ENCODE measurements around the gene TXK.
"Not testable (repeated sequence)": the region's sequence is repeated elsewhere in the genome, so short reads cannot be mapped to it uniquely, and the experiment has no call there.

Gene TXK

GRCh38 chr4:48134081-48134480 is at the start of gene TXK:
TSS of gene TXK (minus strand) at chr4:48134250. CDS start at chr4:48134170, 80 bp downstream.
- DNase-seq (ENCODE audit: low read depth), result no peak

DNA sequence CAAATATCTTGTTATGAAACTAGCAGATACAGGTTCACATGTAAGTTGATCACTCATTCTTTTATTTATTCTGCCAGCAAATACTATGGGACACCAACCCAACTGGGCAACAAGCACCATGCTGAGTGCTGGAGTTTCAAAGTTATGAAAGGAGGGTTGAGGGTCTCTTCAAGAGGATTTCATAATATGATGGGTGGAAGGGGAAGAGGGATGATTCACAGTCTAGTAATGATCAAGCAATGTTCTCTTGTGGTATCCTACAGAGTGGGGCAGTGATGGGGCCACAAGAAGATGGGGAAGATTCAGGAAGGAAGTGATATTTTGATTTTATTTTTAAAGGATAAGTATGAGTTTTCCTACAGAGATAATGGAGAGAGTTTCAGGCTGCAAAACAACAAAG is 46.2 kb upstream of the TXK start:
- no peak for DNase-seq (ENCODE audit: low read depth)

GRCh38 chr4:48178931-48179330 is 44.9 kb upstream of the TXK start:
- no peak for DNase-seq (ENCODE audit: low read depth)

- no peak for DNase-seq (ENCODE audit: low read depth)
Measured at GRCh38 chr4:48175806-48176205, 41.8 kb upstream of the TXK start.

DNA sequence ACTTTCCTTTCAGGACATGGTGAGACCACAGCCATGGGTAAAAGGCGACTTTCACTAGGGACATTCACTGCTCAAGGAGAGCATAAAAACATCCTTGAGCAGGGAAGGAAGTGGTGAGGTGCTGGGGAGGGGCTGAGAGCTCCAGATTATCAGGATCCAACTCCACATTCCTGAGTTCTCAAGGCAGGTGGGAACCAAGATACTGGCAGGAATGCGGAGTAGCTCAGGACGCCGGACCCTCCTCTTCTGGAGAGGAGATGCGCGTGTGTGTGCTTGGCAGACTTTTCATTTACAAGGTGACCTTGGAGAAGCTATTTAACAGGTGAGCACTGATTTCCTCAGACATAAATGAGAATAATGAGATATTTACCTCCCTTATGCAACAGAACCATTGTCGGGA is 41.3 kb upstream of the TXK start:
- no peak for DNase-seq (ENCODE audit: low read depth)

DNA sequence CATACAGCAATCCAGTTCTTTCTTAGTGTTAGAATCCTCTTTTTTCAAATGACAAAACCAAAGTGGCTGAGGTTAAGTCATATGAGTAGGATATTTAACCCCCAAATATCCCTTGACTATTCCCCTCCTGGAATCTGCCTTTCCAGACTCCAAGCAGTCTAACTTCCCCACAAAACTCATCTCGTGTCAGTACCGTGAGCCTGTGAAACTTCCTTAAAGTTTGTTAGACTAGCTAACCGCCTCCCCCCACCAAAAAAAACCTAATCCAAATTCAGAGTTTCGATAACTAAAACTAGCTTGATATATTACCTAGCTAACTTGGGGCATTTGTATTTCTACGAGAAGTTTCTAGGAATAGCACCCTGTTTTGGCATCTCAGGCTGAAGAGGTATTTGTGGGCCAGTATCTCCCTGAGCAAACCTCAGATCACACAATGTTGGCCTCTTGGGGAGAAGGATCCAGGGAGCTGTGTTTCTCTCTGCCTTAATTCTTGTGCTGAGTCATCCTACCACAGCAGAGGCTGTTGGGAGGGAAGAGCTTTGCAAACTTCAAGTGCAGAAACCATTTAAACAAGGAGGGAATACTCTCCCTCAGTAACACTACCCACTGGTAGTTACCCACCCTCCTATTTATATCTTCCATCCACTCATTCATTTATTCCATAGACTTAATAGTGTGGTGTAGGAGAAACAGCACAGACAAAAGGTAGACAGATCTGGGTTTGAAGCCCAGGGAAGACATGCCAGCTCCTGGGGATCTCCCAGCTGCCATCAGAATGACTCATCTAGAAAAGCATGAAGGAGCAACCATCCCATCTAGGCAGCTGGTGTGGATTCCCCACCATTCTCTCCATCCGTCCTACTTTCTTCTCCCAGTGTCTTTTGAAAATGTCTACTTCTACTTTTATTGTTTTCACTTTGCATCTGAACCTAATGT is 39.3 kb upstream of the TXK start:
- DNase-seq (ENCODE audit: low read depth), result no peak

GRCh38 chr4:48172651-48173050 is 38.6 kb upstream of the TXK start:
- DNase-seq (ENCODE audit: low read depth), result no peak

DNA sequence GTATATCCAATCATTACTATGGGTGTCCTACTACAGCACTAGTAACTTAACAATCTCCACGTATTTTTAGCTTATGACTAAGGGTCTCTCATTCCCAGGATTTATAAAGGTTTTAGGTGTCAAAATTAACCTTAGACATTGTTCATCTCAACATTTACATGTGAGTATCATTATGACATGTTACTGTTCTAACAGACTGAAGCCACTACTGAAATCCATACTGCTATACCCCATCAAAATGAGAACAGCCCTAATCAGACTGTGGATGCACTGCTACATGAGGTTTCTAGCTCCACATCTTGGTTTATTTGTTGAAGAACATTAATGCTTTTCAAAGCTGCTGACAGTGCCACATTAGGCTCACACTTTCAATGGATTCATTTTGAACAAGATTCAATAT is 35.6 kb upstream of the TXK start:
- no peak for DNase-seq (ENCODE audit: low read depth)

DNA sequence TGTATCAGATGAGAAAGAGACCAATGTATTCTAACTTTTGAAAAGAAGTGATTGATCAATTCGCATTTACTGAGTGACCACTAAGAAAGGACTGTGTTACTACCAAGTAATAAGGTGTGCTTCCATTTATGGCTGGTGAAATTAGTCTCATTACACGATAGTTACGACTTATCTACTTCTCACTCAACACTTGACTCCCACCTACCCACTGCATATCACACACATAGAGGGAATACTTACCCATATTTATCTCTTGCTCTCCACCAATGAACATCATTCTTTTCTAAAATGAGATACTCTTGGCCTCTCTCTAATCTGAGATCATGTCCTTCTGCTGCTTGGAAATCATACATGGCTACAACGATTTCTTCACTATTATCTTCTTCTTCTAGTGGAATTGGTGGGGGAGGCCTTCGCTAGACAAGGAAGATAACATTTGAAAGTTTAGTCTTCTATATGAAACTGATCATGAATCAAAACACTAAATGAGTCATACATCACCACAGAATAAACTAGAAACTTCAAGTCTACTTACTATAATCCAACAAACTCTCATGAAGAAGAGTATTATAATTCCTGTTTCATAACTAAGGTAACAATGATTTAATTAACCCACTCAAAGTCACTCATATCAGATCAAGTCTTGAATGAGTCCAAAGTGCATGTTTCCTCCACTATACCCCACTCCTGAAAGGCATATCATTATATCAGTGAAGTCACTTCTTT is 33.7 kb upstream of the TXK start:
- no peak for DNase-seq (ENCODE audit: low read depth)

- not testable (repeated sequence) for DNase-seq (ENCODE audit: low read depth)
Measured at GRCh38 chr4:48164561-48164960, 30.5 kb upstream of the TXK start.

GRCh38 chr4:48163746-48164145 is 29.7 kb upstream of the TXK start:
- no peak for DNase-seq (ENCODE audit: low read depth)

DNA sequence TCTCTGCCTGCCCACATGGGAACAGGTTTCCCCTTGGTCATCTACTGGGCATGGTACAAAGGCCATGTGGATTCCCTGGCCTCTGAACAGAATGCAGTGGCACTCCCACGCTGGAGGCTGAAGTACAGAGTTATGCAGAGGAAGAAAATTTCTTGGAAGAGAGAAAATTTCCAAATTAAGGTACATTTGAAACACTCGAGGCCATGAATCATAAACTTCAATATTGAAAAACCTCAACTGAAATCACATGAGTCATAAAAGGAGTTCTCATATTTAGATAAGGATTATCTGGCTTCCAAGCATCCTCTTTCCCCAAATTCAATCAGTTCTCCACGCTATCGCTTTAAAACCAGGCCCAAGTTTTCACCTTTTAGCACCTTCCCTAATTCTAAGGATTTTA is 28.1 kb upstream of the TXK start:
- no peak for DNase-seq (ENCODE audit: low read depth)

DNA sequence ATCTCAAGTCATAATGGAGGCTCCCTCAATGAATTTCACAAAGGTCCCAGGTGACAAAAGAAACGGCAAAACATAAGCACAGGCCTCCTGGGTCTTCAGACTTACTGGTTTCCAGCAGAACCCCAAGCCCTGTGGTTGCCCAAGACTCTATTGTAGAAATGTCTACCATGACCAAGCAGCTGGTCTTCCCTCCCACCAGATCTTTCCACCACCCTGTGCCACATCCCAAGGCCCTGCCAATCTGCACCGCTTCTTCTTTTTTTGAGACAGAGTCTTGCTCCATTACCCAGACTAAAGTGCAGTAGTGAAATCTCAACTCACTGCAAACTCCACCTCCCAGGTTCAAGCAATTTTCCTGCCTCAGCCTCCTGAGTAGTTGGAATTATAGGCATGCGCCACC is 23.2 kb upstream of the TXK start:
- DNase-seq (ENCODE audit: low read depth), result no peak

DNA sequence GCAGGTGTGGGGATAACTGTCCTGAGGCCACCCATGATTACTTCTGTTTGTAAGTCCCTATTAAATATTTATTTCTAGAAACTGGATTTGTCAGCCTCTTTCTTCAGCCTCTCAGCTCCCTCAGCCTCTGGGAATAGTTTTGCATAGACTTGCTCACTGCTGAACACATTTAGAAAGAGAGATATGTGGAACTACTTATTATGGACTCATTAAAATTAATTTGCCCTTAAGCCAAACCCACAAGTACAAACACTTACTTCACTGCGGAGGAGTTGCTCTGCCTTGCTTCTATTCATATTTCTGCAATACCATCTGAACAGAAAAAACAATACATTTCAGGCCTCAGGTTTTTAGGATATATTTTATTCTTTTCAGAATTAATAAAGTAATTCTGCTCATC is 22.4 kb upstream of the TXK start:
- DNase-seq (ENCODE audit: low read depth), result no peak

DNA sequence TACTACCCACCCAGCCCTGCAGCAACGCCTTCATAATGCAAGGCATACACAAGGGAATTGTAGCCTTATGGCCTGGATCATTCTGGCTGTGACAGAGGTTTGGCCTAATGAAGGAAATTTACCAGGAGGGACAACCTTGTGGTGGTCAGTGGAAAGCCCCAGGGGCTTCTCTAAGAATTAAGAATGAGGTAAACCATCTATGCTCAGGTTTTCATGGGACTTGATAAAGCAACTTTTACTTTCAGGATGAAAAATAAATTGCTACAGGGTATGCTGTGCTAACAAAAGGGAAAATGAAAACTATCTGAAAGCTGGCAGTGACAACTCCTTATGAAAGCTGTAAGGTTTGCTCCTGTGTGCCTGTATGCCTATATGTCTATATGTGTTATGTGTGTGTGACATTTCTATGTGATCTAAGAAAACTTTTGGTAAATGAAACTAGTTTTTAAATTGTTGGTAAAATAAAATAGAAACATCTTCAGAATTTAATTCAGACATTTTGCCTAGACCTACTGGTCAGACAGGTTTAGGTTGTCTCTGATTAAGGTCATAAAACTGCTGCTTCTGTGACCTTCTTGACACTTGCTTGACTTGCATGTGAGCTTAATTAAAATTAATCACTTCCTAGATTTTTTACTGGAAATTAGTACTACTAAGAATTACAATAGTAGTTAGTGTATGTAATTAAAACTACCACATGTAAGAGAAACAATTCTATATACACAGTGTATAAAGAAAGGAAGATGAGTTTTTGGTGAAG is 19.9 kb upstream of the TXK start:
- DNase-seq (ENCODE audit: low read depth), result no peak

DNA sequence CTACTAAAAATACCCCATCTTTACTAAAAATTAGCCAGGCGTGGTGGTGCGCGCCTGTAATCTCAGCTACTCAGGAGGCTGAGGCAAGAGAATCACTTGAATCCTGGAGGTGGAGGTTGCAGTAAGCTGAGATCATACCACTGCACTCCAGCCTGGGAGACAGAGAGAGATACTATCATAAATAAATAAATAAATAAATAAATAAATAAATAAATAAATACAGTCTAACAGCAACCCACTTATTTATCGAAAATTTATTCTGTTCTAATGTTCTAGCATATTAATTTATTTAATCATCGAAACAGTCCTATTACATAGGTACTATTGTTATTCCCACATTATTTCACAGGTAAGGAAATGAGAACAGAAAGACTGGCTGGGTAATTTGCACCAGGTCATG is 18.2 kb upstream of the TXK start:
- DNase-seq (ENCODE audit: low read depth), result no peak

DNA sequence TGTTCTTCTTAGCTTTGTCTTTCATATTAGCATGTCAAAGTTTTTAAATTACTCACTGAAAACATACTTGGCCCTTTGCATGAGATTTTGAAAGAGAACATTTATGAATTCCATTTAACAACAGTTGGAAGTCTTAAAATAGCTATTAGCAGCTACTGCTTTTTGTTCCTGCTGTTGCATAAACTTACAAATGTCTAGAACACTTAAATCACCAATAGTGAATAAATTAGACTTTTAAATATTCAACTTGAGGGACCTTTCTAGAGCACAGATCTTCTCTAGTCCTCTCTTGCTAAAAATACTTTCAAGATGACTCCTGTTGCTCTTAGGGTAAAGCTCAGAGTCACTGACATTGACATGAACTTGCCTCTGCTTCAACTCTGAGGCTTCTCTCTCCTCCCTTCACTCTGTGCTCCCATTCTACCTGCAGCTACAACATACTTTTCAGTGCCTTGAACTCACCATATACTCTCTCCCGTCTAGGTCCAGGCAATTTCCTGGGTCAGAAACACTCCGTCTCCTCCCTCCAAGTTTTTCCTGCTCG is 15.8 kb upstream of the TXK start:
- no peak for DNase-seq (ENCODE audit: low read depth)

- DNase-seq (ENCODE audit: low read depth), result no peak
Measured at GRCh38 chr4:48147621-48148020, 13.6 kb upstream of the TXK start.

DNA sequence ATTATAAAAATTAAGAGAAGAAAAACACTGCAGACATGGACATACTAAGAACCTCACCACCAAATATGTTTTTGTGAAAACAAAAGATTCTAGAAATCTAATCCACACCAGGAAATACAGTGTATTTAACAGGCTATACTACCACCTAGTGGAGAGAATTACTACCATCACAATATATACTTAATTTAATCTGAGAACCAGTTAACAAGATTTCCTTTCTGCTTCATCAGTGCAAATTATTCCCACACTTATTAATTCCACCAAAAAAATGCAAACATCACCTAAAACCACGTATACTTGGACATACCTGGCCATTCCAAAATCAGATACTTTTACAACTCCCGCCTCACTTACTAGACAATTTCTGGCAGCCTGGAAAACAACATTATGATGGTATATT is 7.0 kb upstream of the TXK start:
- DNase-seq (ENCODE audit: low read depth), result no peak

DNA sequence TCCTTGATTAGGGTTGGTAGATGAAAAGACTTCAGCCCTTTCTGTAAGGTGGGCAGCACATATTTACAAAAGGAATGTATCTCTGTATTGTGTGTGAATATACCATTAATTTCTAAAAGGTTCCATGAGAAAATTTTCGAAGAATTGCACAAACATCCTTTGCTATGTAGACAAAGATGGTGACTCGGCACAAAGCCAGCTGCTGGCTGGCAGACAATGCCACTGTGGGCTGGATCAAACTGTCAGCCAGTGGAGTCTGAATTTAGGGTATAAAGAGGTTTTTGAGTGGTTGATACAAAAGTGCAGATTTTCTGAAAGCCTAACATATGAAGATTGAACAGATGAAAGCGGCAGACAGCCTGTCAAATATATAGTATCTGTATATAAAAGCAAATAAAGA is 5.6 kb upstream of the TXK start:
- no peak for DNase-seq (ENCODE audit: low read depth)

GRCh38 chr4:48138936-48139335 is 4.9 kb upstream of the TXK start:
- DNase-seq (ENCODE audit: low read depth), result no peak

DNA sequence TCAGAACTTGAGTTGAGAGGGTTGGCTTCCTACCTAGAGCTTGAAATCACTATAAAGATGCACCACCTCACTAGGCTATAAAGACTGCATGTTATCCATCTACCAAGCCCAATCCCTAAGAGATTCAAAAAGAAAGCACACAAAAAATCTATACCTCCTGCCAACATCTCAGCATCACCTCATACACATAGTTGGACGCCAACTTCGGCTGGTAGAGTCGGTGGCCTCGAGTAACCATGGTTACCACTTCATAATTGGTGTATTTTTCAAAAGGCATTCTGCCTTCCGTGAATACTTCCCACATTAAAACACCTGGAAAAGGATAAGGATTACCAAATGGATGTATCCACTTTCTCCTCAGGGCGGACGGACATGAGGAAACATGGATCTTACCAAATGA is 4.5 kb upstream of the TXK start:
- DNase-seq (ENCODE audit: low read depth), result no peak
